COLO668 (cell line): ENCODE data around the gene NTN1.
A peak's percentile ranks its signal among the peaks of the same experiment; 100 is the strongest.

ENCODE experiments used
- DNase-seq: peaks from one replicate; lab custom pipeline; 2025; ENCODE audit not compliant: unreplicated experiment; lab: John Stamatoyannopoulos, UW

NTN1 gene

GRCh38 chr17:9187828-9188227 is 166.5 kb downstream of the NTN1 start:
- no peak for DNase-seq

- DNase-seq, result no peak
These were observed 167.1 kb downstream of the NTN1 start for GRCh38 chr17:9188367-9188766.

GRCh38 chr17:9189870-9190269 is 168.6 kb downstream of the NTN1 start:
- no peak for DNase-seq

GRCh38 chr17:9192010-9192409 is 170.7 kb downstream of the NTN1 start:
- no peak for DNase-seq

GRCh38 chr17:9195411-9195810 is 174.1 kb downstream of the NTN1 start:
- no peak for DNase-seq

GRCh38 chr17:9195961-9196670 is 174.8 kb downstream of the NTN1 start:
- peak; percentile 8 for DNase-seq

- DNase-seq, result no peak
These were observed 178.6 kb downstream of the NTN1 start for GRCh38 chr17:9199571-9200551.

GRCh38 chr17:9200699-9201359 is 179.5 kb downstream of the NTN1 start:
- DNase-seq, result no peak

- DNase-seq, result no peak
These were observed 181.2 kb downstream of the NTN1 start for GRCh38 chr17:9202532-9202931.

GRCh38 chr17:9203771-9204425 is 182.6 kb downstream of the NTN1 start:
- no peak for DNase-seq

- no peak for DNase-seq
These were observed 183.5 kb downstream of the NTN1 start for GRCh38 chr17:9204637-9205329.

GRCh38 chr17:9205520-9206409 is 184.5 kb downstream of the NTN1 start:
- no peak for DNase-seq

- DNase-seq, result no peak
These were observed 185.0 kb downstream of the NTN1 start for GRCh38 chr17:9206410-9206703.

- DNase-seq, result peak; percentile 21
These were observed 185.5 kb downstream of the NTN1 start for GRCh38 chr17:9206741-9207332.

GRCh38 chr17:9208381-9209105 is 187.2 kb downstream of the NTN1 start:
- DNase-seq, result no peak

GRCh38 chr17:9209347-9209746 is 188.0 kb downstream of the NTN1 start:
- DNase-seq, result no peak

GRCh38 chr17:9209781-9210370 is 188.6 kb downstream of the NTN1 start:
- no peak for DNase-seq

- DNase-seq, result no peak
These were observed 189.9 kb downstream of the NTN1 start for GRCh38 chr17:9211133-9211765.
